ENCODE data around the gene SGTB. TPM values are rescaled to one million over a fixed set of nuclear protein-coding genes. Genes with fewer than 3 reads are reported as not detected.

The SGTB gene
- total RNA-seq: 15.0 and 15.8 TPM in 2 replicates
- long read RNA-seq, full-length matches to known transcripts: 15 of 23 reads
- long read RNA-seq, partial matches to known transcripts: 2 of 23 reads
- long read RNA-seq, other reads (novel, unspliced or antisense): 6 of 23 reads

GRCh38 chr5:65721720-65722574 is at the start of gene SGTB, which contains the start of gene NLN:
Gene SGTB, minus strand, starts transcription at chr5:65722109. Its CDS starts 1,302 bp downstream, at chr5:65720807.
Gene NLN, plus strand, starts transcription at chr5:65722205. Its CDS starts 169 bp downstream, at chr5:65722374.
- no peaks in the 10 kb centered on the region for H3K36me3 Mint-ChIP-seq (ENCODE audit: low read depth)
- H3K27ac Mint-ChIP-seq (ENCODE audit: unreplicated experiment): peak within 1 kb of the TSS; percentile 98
- TF ChIP-seq CTCF (conservative IDR thresholded peaks at IDR 0.05): no peak
- peaks cover 24% of the 10 kb centered on the region for H3K4me1 Mint-ChIP-seq
- no peaks in the 10 kb centered on the region for H3K9me3 Mint-ChIP-seq
- no peaks in the 10 kb centered on the region for H3K27me3 Mint-ChIP-seq (ENCODE audit: low read depth)
- peak within 1 kb of the TSS; percentile 94 for H3K4me3 Mint-ChIP-seq
- peak; percentile 89 for DNase-seq (ENCODE audit: low read depth, low spot score)

- Mint-ChIP-seq H3K27ac (ENCODE audit: unreplicated experiment) (no peak overlapping the region), H3K9me3 (peaks cover 2% of the 10 kb centered on the region), H3K27me3 (ENCODE audit: low read depth) (no peaks in the 10 kb centered on the region), H3K4me1 (no peaks in the 10 kb centered on the region), H3K4me3 (no peak overlapping the region), H3K36me3 (ENCODE audit: low read depth) (peaks cover 14% of the 10 kb centered on the region)
- TF ChIP-seq CTCF (conservative IDR thresholded peaks at IDR 0.05): no peak
- DNase-seq (ENCODE audit: low read depth, low spot score): no peak
Observed at GRCh38 chr5:65771266-65771665, 49.4 kb upstream of the SGTB start.

GRCh38 chr5:65769539-65769938 is 47.6 kb upstream of the SGTB start:
- H3K4me3 Mint-ChIP-seq: no peak overlapping the region
- TF ChIP-seq CTCF (conservative IDR thresholded peaks at IDR 0.05): no peak
- peaks cover 22% of the 10 kb centered on the region for H3K36me3 Mint-ChIP-seq (ENCODE audit: low read depth)
- no peak overlapping the region for H3K27ac Mint-ChIP-seq (ENCODE audit: unreplicated experiment)
- peaks cover 4% of the 10 kb centered on the region for H3K9me3 Mint-ChIP-seq
- no peak for DNase-seq (ENCODE audit: low read depth, low spot score)
- H3K4me1 Mint-ChIP-seq: no peaks in the 10 kb centered on the region
- H3K27me3 Mint-ChIP-seq (ENCODE audit: low read depth): no peaks in the 10 kb centered on the region

GRCh38 chr5:65768723-65769346 is 46.9 kb upstream of the SGTB start:
- peaks cover 22% of the 10 kb centered on the region for H3K36me3 Mint-ChIP-seq (ENCODE audit: low read depth)
- no peak overlapping the region for H3K27ac Mint-ChIP-seq (ENCODE audit: unreplicated experiment)

More at GRCh38 chr5:65768723-65769346, 46.9 kb upstream of the SGTB start:
- Mint-ChIP-seq H3K4me3 (no peak overlapping the region), H3K9me3 (peaks cover 4% of the 10 kb centered on the region), H3K4me1 (no peaks in the 10 kb centered on the region), H3K27me3 (ENCODE audit: low read depth) (no peaks in the 10 kb centered on the region)
- no peak for TF ChIP-seq CTCF (conservative IDR thresholded peaks at IDR 0.05)
- no peak for DNase-seq (ENCODE audit: low read depth, low spot score)

Measured in neural crest cell (in vitro differentiated cells).